Left hindlimb (tissue), 1 donor: ENCODE measurements around the gene KCNK5.

Experiments used
- DNase-seq: peaks from one replicate; pipeline ENCODE4 v3.0.0-alpha.2; 2018

KCNK5 gene

DNA sequence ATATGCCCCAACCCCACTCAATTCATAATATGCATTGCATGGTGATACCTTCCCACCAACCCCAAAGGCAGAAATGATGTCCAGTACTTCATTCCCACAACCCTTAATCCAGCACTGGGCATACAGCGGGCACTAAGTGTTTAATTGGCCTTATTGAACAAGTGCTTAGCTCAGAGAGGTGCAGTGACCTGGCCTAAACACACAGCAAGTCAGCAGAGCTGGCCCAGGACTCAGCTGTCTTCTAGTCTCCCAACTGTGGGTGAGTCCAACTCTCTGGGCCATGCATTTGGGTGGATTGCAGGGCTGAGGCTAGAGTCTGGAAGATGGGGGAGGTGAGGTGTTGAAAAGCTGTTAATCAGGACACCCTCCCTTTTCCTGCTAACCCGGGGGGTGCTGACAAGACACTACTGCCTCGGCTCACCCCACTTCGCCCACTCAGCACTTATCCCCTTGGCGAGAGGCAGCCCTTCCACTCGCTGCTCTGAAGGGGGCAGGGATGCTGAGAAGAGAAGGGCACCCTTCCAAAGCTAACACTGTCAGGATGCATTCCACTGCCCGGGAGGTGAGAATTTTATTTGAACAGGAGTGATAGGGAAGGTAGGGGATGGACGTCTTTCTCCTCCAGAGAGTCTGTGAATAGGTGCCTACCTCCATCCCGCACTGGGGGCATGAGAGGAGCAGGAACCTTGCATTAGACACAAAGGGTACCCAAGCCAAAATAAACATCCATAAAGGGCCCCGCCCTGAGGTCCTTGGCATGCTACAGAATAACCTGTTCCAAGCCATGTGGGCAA lies 14.2 kb downstream of the KCNK5 start:
- no peak for DNase-seq

DNA sequence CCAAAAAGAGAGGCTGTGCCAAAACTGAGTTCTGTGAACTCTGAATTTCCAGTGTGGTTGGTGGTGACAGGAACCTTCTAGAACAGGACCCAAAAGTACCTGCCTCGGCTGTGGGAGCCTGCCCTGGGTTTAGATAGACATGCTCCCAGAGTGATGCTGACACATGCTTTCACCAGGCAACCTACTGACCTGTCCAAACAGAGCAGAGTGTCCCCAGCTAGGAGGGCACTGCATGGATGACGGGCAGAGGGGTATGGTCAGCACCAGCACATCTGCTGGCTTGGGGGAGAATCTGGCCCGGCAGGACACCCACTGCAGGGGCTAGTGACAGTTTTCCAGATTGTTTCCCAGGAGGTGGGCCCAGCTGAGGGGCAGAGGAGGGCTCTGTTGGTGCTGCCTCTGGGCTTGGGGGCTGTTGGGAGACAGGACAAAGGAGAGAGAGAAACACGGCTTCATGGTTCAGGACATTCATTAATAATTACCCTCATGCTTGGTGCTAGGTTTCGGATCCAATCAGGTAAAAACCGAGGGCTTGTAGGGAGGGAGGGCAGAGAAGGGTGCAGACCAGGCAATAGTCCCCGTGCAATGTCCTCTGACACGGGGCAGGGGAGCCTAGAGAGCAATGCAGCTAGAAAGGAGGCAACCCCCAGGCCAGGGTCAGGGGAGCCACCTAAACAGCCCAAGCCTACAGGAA lies 15.0 kb downstream of the KCNK5 start:
- no peak for DNase-seq

DNA sequence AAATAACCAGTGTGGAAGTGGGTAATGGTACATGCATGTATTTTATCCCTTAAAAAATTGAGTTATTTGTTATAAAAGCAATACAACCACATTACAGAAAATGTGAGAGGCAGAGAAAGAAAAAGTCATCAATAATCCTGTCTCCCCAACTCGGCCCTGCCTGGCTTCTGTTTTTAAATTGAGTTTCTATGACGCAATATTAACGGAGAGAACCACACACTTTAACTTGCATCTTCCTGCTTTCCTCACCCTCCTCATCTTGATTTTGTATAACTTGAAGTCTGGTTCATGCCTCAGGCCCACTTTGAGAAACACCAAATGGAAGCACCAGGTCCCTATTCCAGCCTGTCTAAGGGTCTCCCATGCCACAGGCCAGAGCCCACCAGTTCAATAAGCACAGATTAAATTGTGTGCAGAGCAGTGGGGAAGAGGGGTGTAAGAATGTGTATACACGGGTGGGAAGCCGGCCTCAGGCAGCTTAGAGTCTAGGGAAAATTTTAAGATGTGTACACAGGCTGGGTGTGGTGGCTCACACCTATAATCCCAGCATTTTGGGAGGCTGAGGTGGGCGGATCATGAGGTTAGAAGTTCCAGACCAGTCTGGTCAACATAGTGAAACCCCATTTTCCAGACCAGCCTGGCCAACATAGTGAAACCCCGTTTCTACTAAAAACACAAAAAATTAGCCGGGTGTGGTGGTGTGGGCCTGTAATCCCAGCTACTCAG lies 15.9 kb downstream of the KCNK5 start:
- DNase-seq, result no peak

DNA sequence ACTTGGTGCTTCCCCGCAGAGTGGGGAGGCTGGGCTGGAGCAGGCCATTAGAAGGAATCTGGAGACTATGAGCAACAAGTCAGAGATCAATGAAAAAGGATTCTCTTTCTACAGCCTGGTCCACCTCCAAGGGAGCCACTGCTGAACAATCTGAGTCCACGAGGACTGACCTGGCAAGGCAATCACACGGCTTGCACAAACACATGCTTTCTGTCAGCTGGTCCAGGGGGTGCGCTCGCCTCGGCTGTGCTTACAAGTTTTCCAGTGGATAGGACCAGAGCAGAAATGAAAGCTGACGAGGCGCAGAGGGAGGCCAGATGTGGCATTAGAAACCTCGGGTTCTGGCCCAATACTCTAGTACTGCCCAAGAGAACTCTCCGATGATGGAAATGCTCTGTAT lies 18.1 kb downstream of the KCNK5 start:
- no peak for DNase-seq

DNA sequence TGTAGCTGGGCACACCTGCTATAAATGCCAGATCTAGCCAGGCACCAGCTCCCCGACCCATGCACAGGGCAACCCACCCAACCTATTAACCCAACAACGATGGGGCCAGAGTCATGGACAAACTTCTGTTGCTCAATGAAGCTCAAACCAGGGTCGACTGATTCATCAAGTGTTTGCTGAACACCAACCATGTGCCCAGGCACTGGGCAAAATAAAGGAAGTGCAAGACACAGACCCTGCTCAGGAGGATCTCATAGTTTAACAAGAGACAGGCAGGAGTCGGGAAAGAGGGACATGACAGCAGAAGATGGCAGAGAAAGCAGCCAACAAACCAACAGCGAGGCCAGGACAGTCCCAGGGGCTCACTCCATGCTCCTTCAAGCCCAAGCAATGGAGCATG lies 18.8 kb downstream of the KCNK5 start:
- DNase-seq, result no peak

DNA sequence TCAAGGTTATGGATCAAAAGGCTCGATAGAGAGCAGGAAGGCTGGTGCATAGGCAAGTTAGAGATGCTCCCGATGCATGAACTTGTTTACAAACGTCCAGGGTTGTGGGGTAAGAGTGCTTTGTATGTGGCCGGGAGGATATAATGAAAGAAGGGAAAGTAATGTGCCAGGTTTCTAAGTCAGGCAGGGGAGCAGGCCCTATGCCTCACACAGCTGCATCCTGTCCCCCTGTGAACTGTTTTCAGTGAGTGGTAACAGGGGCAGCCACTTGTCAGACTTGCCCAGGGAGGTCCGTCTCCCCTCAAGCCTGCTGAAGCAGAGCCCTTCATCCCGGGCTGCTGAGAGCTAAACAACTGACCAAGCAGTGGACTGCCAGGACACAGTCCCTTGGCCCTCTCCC lies 19.4 kb downstream of the KCNK5 start:
- no peak for DNase-seq

DNA sequence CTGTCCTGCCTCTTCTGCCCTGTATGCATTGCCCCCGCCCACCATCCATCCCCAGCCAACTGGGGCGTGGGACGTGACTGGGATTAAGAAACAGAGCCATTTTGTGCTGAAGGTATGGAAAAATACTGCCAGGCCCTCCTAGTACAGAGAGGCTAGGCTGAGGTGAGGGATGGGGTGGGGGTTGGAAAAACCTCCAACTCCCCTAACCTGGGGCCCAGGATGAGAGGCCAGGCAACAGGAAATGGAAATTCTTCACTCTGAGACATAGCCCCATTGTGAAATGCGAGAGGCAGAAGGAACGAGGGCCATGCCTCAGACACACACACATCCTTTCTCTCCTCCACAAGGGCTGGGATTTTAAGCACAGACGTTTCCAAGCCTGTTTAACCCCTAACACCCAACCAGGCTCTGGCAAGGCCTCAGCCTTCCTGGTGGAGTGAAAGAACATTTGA lies 19.9 kb downstream of the KCNK5 start:
- peak; percentile 69 for DNase-seq

DNA sequence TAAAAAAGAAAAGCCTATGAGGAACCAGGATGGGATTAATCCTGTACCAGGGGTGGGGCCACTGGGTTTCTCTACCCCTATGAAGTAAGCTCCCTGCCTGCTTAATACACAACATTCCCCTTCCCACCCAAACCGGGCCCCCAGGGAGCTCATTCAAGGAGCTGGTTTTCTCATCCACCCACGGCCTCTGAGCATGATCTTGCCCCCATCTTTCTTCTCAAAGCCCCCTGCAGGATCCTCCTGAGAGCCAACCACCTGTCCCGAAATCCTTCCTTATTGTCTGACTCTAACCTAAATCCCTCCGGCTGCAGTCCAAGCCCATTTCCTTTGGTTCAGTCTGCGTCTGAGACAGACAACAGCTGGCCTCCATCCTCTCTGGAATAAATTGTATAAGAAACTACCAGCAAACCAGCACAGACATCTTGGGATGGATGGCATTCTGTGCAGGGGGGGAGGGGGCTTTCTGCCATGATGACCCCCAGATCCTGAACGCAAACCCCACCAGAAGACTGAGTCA lies 21.0 kb downstream of the KCNK5 start:
- DNase-seq, result no peak

DNA sequence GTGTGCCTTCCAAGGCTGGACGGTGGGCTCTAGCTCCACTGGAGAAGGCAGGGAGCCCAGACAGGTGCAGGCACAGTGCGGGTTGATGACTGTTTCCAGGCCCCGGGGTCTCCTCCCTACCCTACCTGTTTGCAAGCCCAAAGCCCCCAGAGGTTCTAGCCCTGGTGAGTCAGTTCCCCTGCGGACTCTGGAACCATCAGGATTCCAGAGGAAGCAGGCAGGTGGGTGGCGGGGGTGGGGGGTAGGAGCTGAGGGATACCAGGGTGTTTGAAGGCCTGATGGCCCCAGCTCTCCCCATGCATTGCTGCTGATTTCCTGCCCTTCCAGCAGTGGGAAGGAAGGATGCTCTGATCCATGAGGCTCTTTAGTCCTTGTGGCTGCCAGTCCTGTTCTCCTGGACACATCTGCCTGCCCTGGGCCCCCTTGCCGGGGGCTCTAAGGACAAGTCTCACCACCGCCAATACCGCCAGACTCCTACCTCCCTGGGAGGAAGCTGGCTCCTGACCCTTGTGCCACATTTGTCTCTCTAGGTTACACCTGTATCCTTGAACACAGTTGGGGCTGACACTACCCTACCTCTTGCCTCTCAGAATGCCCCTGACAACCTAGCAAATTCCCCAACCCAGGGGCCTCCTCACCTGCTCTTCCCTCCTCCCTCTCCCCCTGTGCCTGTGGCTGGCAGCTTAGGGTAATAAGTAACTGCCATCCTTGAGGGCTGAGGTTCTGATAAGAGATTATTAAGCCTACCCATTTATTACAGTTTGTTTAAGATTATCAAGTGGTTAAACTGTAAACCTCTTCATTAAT lies 21.7 kb downstream of the KCNK5 start:
- no peak for DNase-seq

DNA sequence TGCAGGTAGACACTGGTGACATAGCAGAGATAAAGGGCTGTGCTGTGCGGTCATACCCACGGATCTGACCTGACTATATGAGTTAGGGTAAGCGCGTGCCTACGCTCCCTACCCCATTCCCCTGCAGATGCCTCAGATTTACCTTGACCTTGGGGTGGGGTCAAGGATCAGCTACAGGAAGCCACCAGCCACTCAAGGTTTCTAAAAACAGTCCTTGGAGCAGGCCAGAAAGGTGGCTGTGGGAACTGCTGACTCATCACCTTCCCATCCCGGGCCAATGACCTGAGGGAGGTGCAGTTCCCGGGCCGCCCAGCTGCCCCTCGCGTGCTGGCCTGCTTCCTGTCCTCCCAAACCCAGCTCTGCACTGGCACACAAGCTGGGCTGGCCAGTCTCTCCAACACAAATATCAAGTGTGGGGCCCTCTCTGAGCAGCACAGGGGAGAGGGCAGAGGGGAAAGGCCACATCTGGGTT lies 23.0 kb downstream of the KCNK5 start:
- DNase-seq, result no peak

DNA sequence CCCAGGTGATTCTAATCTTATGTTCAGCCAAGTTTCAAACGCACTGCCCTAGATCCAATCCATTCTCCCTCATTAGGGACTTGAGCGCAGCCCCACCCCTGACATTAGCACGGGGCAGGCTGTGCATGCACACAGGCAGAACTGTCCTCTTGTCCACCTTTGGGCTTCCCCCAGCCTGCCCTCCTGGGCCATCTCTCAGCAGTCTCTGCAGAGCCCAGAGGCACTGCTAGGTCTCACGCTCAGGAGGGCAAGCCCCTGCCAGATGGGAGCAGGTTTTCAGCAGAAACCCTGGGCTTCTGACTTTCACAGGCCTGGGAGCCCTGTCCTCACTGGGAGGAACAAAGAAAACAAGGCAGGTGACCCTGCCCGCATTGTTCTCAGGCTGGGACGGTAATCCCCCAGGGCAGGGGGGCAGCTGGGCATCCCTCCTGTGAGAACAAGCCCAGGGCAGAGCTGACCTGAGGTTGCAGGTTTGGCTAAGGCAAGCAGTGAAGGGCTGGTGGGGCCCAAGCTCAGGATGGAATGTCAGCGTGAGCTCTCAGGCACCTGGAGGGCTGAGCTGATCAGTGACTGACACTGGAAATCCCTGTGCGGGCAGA lies 24.5 kb downstream of the KCNK5 start:
- DNase-seq, result no peak

DNA sequence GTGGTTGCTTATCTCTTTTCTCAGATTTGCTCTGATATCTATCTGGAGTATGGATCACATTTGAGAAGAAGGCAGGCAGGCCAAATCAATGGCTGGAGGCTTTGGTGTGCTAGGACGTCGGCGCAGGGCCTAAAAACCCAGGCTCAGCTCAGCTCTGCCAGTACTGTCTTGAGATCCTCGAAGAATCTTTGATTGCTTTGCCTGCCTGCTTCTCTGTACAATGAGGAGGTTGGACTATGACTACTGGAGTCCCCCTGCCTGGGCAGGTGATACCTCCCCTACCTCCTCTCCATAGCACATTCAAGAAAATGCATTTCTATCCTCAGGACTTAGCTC lies 25.1 kb downstream of the KCNK5 start:
- no peak for DNase-seq

DNA sequence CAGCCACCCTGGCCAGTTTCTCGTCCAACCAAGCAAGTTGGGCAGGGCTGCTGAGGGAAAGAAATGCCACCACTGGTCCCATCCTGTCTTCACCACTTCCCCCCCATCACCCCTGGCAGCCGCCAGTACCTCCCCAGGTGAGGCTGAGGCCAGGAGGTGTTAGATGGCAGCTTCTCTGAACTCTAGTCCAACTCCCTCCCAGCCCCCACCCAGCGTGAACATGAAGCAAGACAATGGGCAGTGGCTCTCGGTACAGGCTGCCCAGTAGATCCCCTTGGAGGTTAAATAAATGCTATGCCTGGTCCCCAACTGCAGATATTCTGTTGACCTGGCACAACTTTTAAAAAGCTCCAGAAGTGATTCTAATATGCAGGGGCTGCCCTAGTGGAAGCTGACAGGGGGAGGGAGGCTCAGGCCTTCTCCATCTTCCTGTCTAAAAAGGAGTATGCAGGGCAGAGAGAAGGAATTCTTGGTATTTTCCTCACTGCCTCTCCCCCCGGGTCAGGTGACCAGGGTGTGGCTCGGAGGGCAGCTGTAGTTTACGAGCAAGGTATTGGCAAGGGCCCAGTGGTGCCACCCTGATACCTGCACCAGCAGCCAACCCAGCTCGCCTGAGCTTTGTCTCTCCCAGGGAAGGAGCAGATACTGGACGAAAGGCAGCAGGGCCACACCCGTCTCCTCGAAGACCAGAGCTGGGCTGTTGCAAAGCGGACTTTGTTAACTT lies 25.7 kb downstream of the KCNK5 start:
- no peak for DNase-seq

DNA sequence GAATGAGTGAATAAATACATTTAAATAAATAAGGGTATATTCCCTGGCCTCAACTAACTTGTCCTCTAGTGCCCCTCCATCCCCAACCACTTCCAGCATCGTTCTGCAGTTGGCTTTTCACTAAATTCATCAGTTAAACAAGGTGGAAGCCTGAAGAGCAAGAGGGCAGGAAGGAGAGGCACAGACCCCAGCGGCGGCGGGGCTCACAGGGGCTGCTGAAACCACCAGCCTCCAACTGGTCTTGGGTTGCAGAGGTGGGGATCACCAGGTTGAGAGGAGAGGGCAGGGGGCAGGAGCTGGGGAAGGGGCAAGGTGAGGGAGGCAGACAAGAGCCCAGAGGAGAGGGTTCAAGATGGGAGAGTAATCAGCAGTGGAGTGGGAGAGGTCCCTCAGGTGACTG lies 27.1 kb downstream of the KCNK5 start:
- no peak for DNase-seq

DNA sequence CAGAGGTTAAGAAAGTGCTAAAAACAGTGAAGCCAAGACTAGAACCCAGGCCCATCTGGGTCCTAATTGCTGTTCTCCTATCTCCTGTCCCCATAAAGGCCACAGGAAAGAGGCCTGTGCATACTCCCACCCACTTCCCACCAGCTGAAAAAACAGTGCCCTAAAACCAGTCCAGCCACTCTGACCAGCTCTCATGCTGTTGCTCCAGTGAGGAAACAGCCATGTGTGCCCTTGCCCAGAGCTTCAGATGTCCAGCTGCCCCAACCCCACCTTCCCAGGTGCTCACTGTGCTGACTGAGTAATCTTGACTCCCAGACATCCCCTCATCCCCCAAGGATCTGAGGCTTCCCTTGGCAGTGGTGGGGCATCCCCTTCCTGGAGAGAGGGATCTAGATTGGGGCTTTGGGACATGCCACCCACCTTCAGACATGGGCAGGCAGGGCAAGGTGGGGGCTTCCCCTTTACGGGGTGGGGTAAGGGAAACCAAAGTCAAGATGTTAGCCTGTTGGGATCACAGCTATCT lies 28.7 kb downstream of the KCNK5 start:
- DNase-seq, result no peak

DNA sequence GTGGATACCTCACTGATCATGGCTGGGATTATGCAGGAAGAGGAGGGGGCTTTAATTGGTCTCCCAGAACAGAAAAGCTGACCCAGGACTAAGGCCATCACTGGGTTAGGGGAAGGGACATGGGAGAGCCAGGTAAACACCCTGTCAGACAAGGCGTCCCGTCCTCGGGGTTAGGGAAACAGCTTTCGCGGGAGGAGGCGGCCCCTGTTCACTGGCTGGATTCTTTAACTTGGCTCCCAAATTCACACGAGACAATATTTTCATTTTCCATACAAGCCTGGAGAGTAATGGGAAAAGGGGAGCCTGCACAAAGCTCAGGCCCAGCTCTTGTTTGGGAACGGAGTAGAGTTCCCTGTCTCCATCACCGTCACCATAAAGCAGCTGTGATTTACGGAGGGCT lies 29.3 kb downstream of the KCNK5 start:
- no peak for DNase-seq

DNA sequence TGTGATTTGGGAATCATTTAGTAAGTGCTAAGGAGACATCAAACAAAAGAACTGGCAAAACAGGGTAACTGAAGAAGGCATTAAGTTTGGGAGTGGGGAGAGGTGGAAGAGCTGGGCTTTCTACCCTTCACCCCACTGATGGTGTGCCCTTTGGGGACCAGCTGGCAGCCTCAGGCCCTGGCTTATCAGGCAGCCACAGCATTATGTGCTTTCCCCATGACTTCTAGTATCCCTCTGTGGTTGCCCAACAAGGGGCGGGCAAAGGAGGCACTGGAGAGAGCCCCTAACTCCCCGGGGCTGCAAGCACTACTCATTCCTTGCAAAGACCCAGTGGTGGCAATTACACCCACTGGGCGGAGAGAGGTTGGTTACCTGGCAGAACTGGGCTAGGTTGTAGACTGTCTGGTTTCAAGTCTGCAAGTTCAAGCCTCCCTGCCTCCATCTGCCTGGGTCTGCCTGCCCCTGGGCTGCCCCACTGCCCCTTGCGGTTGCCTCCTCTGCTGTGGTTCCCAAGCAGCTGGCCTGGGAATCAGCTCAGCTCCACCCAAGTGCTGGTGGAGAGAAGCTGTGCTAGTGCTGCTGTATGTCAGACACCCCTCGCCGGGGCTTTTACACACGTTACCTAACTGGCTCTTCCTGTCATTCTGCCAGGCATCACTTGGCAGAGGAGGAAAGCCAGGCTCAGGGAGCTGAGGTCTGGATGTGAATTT lies 29.9 kb downstream of the KCNK5 start:
- peak; percentile 4 for DNase-seq

DNA sequence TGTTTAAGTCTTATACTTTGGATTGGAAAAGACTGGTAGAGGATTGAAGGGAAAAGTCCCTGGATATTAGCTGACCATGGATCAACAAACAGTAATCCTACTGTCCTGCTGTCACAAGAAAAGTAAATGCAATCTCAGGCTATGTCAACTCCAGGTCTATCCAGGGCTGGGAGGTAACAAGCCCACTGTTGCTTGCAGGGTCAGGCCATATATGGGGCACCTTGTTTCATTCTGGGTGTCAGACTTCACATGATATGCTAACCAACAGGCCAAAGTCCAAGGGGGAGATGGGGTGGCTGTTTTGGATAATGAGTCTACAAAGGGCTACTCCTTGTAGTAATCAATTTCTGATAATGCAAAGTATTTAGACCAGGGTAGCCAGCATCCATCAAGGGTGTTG lies 30.7 kb downstream of the KCNK5 start:
- DNase-seq, result no peak

DNA sequence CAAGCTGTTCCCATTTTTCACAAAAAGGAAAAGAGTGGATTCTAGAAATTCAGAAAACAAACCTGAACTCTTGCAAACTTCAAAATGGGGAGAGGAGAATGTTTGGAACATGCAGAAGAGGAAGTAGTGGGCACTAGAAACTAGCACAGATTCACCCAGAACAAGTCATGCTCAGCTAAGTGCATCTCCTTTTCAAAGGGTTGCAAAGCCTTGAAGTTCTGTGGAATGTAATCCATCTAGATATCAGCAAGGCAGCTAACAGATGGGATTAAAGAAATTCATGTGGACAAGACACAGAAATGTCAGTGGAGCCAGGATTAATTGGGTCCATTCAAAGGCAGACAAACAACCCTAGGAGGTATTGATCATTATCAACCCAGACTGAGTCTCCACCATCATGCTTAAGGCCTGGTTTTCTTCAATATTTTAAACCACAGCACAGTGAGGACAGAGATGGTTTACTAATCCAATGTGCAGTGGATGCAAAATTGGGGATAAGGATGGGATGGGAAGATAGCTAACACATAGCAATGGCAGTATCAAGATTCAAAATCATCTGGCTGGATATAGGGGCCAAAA lies 31.3 kb downstream of the KCNK5 start:
- DNase-seq, result no peak

DNA sequence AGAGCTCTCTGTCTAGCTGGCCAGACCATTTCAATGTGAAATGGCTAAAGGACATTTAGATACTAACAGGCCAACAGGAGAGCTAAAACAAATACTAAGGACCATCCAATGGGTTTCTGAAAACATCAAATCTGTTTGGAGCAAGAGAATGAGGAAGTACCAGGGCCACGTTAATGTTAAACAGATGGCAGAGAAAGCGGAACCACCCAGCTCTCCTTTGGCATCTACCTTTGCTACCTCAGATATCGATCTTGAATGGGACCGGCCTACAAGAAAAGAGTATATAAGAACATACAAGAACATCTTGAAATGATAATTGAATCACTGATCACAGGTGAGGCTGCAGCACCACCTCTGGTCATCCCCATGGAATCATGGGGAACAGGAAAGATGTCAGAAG lies 31.8 kb downstream of the KCNK5 start:
- DNase-seq, result no peak
